Loucy (cell line): Measurements from ENCODE around the gene TMEM156.
A peak's percentile ranks its signal among the peaks of the same experiment; 100 is the strongest.

Experiments used
- H2AFZ ChIP-seq: fragments of 200-600 bp; sonication (generic); 2 replicates; pipeline ENCODE4 v1.6.0; 2016; ENCODE audit warnings: antibody characterized with exemption, mild to moderate bottlenecking, low read length, moderate library complexity
- H3F3A ChIP-seq: fragments of 200-600 bp; 2 replicates; pipeline ENCODE4 v1.6.0; 2016; ENCODE audit warnings: antibody characterized with exemption, low read depth, mild to moderate bottlenecking
- H3K27me3 ChIP-seq: fragments of 200-600 bp; sonication (generic); 2 replicates; pipeline ENCODE4 v1.6.1; 2014; ENCODE audit warnings: low read length, mild to moderate bottlenecking; ENCODE audit not compliant: insufficient read depth, poor library complexity, severe bottlenecking
- H3K36me3 ChIP-seq: fragments of 200-600 bp; sonication (generic); 2 replicates; pipeline ENCODE4 v1.6.1; 2016; ENCODE audit warnings: low read length; ENCODE audit not compliant: insufficient read depth
- H3K4me1 ChIP-seq: fragments of 200-600 bp; sonication (generic); 2 replicates; pipeline ENCODE4 v1.5.1; 2014; ENCODE audit warnings: low read length, mild to moderate bottlenecking; ENCODE audit not compliant: insufficient read depth, poor library complexity, severe bottlenecking
- H3K4me2 ChIP-seq: fragments of 200-600 bp; sonication (generic); 2 replicates; pipeline ENCODE4 v1.6.0; 2014; ENCODE audit warnings: antibody characterized with exemption, low read length, low read depth, mild to moderate bottlenecking; ENCODE audit not compliant: poor library complexity, severe bottlenecking
- H3K4me3 ChIP-seq: fragments of 200-600 bp; sonication (generic); 2 replicates; pipeline ENCODE4 v1.5.1; 2014; ENCODE audit warnings: low read length, mild to moderate bottlenecking, mixed read lengths; ENCODE audit not compliant: poor library complexity, severe bottlenecking
- H3K79me2 ChIP-seq: fragments of 200-600 bp; sonication (generic); 2 replicates; pipeline ENCODE4 v1.6.1; 2014; ENCODE audit warnings: low read length; ENCODE audit not compliant: insufficient read depth
- H3K9ac ChIP-seq: fragments of 200-600 bp; sonication (generic); 2 replicates; pipeline ENCODE4 v1.6.0; 2014; ENCODE audit warnings: mild to moderate bottlenecking, low read depth, low read length, moderate library complexity; ENCODE audit not compliant: poor library complexity, severe bottlenecking
- H3K9me2 ChIP-seq: fragments of 200-600 bp; sonication (generic); replicated peaks from 2 replicates; pipeline ENCODE4 v1.6.1; 2016; ENCODE audit warnings: low read depth, low read length, mixed read lengths
- H3K9me3 ChIP-seq: fragments of 200-600 bp; sonication (generic); 2 replicates; pipeline ENCODE4 v1.6.1; 2014; ENCODE audit warnings: mild to moderate bottlenecking, antibody characterized with exemption, low read length, low read depth; ENCODE audit not compliant: insufficient read depth
- H4K20me1 ChIP-seq: fragments of 200-600 bp; sonication (generic); 2 replicates; pipeline ENCODE4 v1.6.0; 2014; ENCODE audit warnings: antibody characterized with exemption, low read length, mild to moderate bottlenecking; ENCODE audit not compliant: insufficient read depth, poor library complexity, severe bottlenecking
- EZH2phosphoT487 ChIP-seq: fragments of 200-600 bp; IDR thresholded peaks from 2 replicates; pipeline ENCODE4 v1.6.1; 2018; ENCODE audit warnings: antibody characterized with exemption, mild to moderate bottlenecking, moderate library complexity, borderline replicate concordance
- TF ChIP-seq, protein P1 (sequence below): fragments of 200-600 bp; sonication (generic); conservative IDR thresholded peaks from 2 replicates; pipeline ENCODE4 v1.5.1; 2014; ENCODE audit warnings: mild to moderate bottlenecking, antibody characterized with exemption, low read length

The TMEM156 gene

DNA sequence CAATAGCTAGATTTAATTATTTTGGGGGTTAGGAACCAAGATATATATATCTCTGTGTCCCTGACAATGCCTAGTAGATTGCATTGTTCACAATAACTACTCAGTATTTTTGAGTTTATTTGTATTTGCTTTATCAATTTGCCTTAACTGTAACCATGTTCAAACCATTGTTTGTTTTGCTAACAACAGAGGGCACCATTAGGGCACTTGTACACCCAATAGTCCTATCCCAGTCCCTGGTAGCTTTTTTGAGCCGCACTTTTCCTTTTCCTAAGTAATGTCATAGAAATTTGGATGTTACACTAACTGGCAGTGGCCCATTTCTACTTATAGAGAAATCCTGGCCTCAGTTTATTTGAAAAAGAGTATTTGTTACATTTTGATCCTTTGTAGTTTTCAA lies 29.2 kb upstream of the TMEM156 start:
- Histone ChIP-seq H3K4me3 (no peak overlapping the region), H3K36me3 (no peaks in the 10 kb centered on the region)
- no peak for TF ChIP-seq EZH2phosphoT487
- TF ChIP-seq, protein P1, sequence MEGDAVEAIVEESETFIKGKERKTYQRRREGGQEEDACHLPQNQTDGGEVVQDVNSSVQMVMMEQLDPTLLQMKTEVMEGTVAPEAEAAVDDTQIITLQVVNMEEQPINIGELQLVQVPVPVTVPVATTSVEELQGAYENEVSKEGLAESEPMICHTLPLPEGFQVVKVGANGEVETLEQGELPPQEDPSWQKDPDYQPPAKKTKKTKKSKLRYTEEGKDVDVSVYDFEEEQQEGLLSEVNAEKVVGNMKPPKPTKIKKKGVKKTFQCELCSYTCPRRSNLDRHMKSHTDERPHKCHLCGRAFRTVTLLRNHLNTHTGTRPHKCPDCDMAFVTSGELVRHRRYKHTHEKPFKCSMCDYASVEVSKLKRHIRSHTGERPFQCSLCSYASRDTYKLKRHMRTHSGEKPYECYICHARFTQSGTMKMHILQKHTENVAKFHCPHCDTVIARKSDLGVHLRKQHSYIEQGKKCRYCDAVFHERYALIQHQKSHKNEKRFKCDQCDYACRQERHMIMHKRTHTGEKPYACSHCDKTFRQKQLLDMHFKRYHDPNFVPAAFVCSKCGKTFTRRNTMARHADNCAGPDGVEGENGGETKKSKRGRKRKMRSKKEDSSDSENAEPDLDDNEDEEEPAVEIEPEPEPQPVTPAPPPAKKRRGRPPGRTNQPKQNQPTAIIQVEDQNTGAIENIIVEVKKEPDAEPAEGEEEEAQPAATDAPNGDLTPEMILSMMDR = peak; percentile 31; the same call in 1 of the 2 replicates

DNA sequence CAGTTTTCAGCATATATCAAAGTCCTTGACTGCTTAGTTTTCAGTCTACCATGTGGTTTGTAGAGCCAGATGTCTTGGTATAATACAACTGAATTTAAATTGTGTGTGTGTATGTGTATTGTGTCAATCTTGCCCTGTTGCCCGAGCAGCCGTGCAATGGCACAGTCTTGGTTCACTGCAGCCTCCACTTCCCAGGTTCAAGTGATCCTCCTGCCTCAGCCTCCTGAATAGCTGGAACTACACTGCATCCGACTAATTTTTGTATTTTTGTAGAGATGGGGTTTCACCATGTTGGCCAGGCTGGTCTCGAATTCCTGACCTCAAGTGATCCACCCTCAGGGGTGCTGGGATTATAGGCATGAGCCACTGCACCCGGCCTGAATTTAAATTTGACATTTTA lies 23.8 kb upstream of the TMEM156 start:
- Histone ChIP-seq H3K79me2 (peaks cover 79% of the 10 kb centered on the region), H3F3A (no peaks in the 10 kb centered on the region), H4K20me1 (peaks cover 22% of the 10 kb centered on the region), H3K9me2 (no peaks in the 10 kb centered on the region), H3K9me3 (no peaks in the 10 kb centered on the region), H3K9ac (no peak overlapping the region), H3K4me1 (peaks cover 32% of the 10 kb centered on the region), H3K4me2 (no peak overlapping the region), H3K4me3 (no peak overlapping the region), H3K27me3 (no peaks in the 10 kb centered on the region), H2AFZ (no peak overlapping the region), H3K36me3 (no peaks in the 10 kb centered on the region)
- no peak for TF ChIP-seq EZH2phosphoT487
- TF ChIP-seq, protein P1 = no peak

More for the DNA sequence above, 29.2 kb upstream of the TMEM156 start:
- Histone ChIP-seq H2AFZ (no peak overlapping the region), H3K9me2 (no peaks in the 10 kb centered on the region), H3K9me3 (no peaks in the 10 kb centered on the region), H3K4me2 (no peak overlapping the region), H3K4me1 (peaks cover 17% of the 10 kb centered on the region), H4K20me1 (peaks cover 28% of the 10 kb centered on the region), H3K27me3 (no peaks in the 10 kb centered on the region), H3F3A (no peaks in the 10 kb centered on the region), H3K9ac (no peak overlapping the region), H3K79me2 (peaks cover 60% of the 10 kb centered on the region)

GRCh38 chr4:39054497-39054896 lies 22.3 kb upstream of the TMEM156 start:
- no peak overlapping the region for H3K4me3 ChIP-seq
- no peaks in the 10 kb centered on the region for H3K27me3 ChIP-seq
- peaks cover 29% of the 10 kb centered on the region for H4K20me1 ChIP-seq
- peak overlapping the region; percentile 39 for H3K4me2 ChIP-seq
- H2AFZ ChIP-seq = no peak overlapping the region
- H3K9ac ChIP-seq = no peak overlapping the region
- H3K9me3 ChIP-seq = no peaks in the 10 kb centered on the region
- H3K36me3 ChIP-seq = no peaks in the 10 kb centered on the region
- H3K79me2 ChIP-seq = peaks cover 77% of the 10 kb centered on the region
- H3K4me1 ChIP-seq = peaks cover 30% of the 10 kb centered on the region
- H3F3A ChIP-seq = no peaks in the 10 kb centered on the region
- TF ChIP-seq EZH2phosphoT487 = no peak
- TF ChIP-seq, protein P1 = no peak
- H3K9me2 ChIP-seq = no peaks in the 10 kb centered on the region
